Measurements from ENCODE around the gene IVNS1ABP. TPM values are rescaled to one million over a fixed set of nuclear protein-coding genes. Genes with fewer than 3 reads are reported as not detected.
A peak's percentile ranks its signal among the peaks of the same experiment; 100 is the strongest.
"Not testable (repeated sequence)": the region's sequence is repeated elsewhere in the genome, so short reads cannot be mapped to it uniquely, and the experiment has no call there.

IVNS1ABP gene
- total RNA-seq, 4 donors from 2014 or later: 51.7 to 87.8 (median 61.1) TPM

DNA sequence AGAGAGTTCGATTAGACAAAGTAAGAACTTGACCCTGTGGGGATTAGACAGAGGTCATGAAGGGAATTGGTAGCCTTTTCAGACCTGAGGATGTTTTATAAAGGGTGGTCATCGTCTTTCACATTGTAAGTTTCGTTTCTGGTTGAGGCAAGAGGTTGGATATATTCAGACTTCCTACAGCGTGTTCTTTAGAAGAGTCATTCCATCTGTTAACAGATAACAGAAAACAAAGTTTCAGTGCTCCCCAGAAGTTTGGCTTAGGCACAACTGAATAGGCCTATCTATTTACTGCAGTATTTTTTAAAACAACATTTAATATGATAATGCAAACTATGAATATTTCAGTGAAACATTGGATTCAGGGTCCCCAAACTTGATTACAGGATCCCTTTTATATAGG, 17.1 kb upstream of the IVNS1ABP start:
- WGBS, 2 donors: 71 to 78% methylated on average over 4 of the region's 4 CpGs
- H3K4me3 ChIP-seq (replicated peaks in 1 of 3): no peak overlapping the region
- DNase-seq: no peak
- no peak overlapping the region for H3K27ac ChIP-seq
- intact Hi-C loops (cut with DNase I): no loop called here
- TF ChIP-seq POLR2A (IDR thresholded peaks at IDR 0.05): no peak
- TF ChIP-seq, protein P1, sequence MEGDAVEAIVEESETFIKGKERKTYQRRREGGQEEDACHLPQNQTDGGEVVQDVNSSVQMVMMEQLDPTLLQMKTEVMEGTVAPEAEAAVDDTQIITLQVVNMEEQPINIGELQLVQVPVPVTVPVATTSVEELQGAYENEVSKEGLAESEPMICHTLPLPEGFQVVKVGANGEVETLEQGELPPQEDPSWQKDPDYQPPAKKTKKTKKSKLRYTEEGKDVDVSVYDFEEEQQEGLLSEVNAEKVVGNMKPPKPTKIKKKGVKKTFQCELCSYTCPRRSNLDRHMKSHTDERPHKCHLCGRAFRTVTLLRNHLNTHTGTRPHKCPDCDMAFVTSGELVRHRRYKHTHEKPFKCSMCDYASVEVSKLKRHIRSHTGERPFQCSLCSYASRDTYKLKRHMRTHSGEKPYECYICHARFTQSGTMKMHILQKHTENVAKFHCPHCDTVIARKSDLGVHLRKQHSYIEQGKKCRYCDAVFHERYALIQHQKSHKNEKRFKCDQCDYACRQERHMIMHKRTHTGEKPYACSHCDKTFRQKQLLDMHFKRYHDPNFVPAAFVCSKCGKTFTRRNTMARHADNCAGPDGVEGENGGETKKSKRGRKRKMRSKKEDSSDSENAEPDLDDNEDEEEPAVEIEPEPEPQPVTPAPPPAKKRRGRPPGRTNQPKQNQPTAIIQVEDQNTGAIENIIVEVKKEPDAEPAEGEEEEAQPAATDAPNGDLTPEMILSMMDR (IDR thresholded peaks at IDR 0.05): no peak
- H3K27me3 ChIP-seq: no peaks in the 10 kb centered on the region
- H3K9me3 ChIP-seq: no peaks in the 10 kb centered on the region
- no peaks in the 10 kb centered on the region for H3K4me1 ChIP-seq
- no peaks in the 10 kb centered on the region for H3K36me3 ChIP-seq

DNA sequence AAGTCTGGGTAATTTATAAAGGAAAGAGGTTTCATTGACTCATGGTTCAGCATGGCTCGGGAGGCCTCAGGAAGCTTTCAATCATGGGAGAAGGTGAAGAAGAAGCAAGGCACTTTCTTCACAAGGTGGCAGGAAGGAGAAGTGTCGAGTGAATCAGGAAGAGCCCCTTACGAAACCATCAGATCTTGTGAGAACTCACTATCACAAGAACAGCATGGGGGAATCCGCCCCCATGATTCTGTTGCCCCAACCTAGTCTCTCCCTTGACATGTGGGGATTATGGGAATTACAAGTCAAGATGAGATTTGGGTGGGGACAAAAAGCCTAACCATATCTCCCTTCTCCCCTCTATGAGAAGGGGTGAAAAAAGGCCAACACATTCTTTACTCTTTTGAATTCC, 11.2 kb upstream of the IVNS1ABP start:
- no peaks in the 10 kb centered on the region for H3K9me3 ChIP-seq
- no peaks in the 10 kb centered on the region for H3K4me1 ChIP-seq
- WGBS, 2 donors: 90 to 92% methylated on average over 4 of the region's 4 CpGs
- H3K36me3 ChIP-seq: no peaks in the 10 kb centered on the region
- H3K27ac ChIP-seq: no peak overlapping the region
- H3K4me3 ChIP-seq (replicated peaks in 1 of 3): no peak overlapping the region
- intact Hi-C loops (cut with DNase I): no loop called here
- no peaks in the 10 kb centered on the region for H3K27me3 ChIP-seq
- DNase-seq: no peak
- TF ChIP-seq, protein P1 (IDR thresholded peaks at IDR 0.05): no peak
- TF ChIP-seq POLR2A (IDR thresholded peaks at IDR 0.05): no peak

DNA sequence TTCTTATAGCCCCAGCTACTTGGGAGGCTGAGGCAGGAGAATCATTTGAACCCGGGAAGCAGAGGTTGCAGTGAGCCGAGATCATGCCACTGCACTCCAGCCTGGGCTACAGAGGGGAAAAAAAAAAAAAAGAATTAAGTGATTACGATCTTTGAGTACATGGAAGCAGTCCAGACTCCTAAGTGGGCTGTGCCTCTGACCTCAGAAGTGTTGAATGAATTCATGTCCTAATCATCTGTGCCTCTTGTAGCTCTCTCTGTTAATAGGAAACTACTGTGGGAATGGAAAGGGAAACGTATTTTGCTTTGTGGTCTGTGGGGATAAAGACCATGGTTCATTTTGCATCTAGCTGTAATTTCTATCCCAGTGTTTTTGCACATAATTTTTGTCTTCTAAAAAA, 8.4 kb upstream of the IVNS1ABP start:
- no peaks in the 10 kb centered on the region for H3K9me3 ChIP-seq
- H3K36me3 ChIP-seq: no peaks in the 10 kb centered on the region
- no peaks in the 10 kb centered on the region for H3K27me3 ChIP-seq
- WGBS, 2 donors: 32 to 34% methylated on average over 4 of the region's 4 CpGs
- no peak overlapping the region for H3K27ac ChIP-seq
- no peaks in the 10 kb centered on the region for H3K4me1 ChIP-seq
- TF ChIP-seq POLR2A (IDR thresholded peaks at IDR 0.05): no peak
- TF ChIP-seq, protein P1 (IDR thresholded peaks at IDR 0.05): no peak
- H3K4me3 ChIP-seq (replicated peaks in 1 of 3): no peak overlapping the region
- intact Hi-C loops (cut with DNase I): no loop called here
- DNase-seq: peak; percentile 36 to 54

DNA sequence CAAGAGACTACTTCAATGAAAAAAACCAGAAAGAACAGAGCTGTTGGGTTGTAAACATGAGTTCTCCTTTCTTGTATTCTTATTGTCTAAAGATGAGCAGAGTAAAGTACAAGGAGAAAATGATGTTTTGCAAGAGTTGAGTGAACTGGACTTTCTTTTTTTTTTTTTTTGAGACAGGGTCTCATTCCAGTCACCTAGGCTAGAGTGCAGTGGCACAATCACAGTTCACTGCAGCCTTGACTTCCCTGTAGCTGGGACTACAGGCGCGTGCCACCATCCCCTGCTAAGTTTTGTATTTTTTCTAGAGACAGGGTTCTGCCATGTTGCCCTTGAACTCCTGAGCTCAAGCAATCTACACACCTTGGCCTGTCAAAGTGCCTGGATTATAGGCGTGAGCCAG, 7.1 kb upstream of the IVNS1ABP start:
- intact Hi-C loops (cut with DNase I): no loop called here
- DNase-seq: no peak
- WGBS, 2 donors: 97% methylated on average over 3 of the region's 3 CpGs
- no peak overlapping the region for H3K4me3 ChIP-seq (replicated peaks in 1 of 3)
- no peaks in the 10 kb centered on the region for H3K36me3 ChIP-seq
- H3K27ac ChIP-seq: no peak overlapping the region
- H3K4me1 ChIP-seq: no peaks in the 10 kb centered on the region
- H3K27me3 ChIP-seq: no peaks in the 10 kb centered on the region
- H3K9me3 ChIP-seq: no peaks in the 10 kb centered on the region
- TF ChIP-seq POLR2A (IDR thresholded peaks at IDR 0.05): no peak
- TF ChIP-seq, protein P1 (IDR thresholded peaks at IDR 0.05): no peak

DNA sequence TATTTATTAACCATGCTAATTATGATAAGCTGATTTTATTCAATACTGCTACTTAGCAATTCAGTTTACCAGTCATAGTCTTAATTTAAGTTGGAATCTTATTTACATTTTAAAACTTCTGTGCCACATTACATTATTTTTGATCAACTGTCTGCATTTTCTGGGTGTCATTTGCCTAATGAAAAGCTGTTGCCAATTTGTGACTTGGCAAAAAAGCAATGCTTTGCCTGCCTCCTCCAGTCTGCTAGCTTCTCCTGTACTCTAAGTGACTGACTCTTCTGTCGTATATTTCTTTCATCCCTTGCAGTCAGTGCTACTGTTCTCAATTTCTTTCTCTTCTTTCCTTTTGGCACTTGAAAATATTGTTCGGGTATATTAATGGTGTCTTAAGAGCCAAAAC, 5.6 kb upstream of the IVNS1ABP start:
- WGBS, 2 donors: 83 to 87% methylated on average over 2 of the region's 2 CpGs
- no peak for DNase-seq
- H3K4me3 ChIP-seq (replicated peaks in 1 of 3): no peak overlapping the region
- no peaks in the 10 kb centered on the region for H3K9me3 ChIP-seq
- intact Hi-C loops (cut with DNase I): no loop called here
- TF ChIP-seq, protein P1 (IDR thresholded peaks at IDR 0.05): no peak
- TF ChIP-seq POLR2A (IDR thresholded peaks at IDR 0.05): no peak
- peaks cover 7 to 12% of the 10 kb centered on the region in 2 donors for H3K4me1 ChIP-seq
- H3K27me3 ChIP-seq: no peaks in the 10 kb centered on the region
- H3K36me3 ChIP-seq: no peaks in the 10 kb centered on the region
- H3K27ac ChIP-seq: no peak overlapping the region

DNA sequence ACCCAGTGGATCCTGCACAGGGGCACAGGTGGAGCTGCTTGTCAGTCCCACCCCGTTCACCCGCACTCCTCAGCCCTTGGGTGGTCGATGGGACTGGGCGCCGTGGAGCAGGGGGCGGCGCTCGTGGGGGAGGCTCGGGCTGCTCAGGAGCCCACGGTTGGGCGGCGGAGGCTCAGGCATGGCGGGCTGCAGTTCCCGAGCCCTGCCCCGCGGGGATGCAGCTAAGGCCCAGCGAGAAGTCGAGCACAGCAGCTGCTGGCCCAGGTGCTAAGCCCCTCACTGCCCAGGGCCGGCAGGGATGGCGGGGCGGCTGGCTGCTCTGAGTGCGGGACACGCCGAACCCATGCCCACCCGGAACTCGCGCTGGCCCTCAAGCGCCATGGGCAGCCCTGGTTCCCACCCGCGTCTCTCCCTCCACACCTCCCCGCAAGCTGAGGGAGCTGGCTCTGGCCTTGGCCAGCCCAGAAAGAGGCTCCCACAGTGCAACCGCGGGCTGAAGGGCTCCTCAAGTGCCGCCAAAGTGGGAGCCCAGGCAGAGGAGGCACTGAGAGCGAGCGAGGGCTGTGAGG, 4.7 kb upstream of the IVNS1ABP start:
- H3K9me3 ChIP-seq; H3K27ac ChIP-seq; H3K27me3 ChIP-seq; H3K36me3 ChIP-seq; DNase-seq; H3K4me3 ChIP-seq (replicated peaks in 1 of 3); intact Hi-C loops (cut with DNase I): not testable (repeated sequence)
- peaks cover 7 to 12% of the 10 kb centered on the region in 2 donors for H3K4me1 ChIP-seq
- WGBS, 2 donors: 93 to 98% methylated on average over 10 to 11 of the region's 36 CpGs

DNA sequence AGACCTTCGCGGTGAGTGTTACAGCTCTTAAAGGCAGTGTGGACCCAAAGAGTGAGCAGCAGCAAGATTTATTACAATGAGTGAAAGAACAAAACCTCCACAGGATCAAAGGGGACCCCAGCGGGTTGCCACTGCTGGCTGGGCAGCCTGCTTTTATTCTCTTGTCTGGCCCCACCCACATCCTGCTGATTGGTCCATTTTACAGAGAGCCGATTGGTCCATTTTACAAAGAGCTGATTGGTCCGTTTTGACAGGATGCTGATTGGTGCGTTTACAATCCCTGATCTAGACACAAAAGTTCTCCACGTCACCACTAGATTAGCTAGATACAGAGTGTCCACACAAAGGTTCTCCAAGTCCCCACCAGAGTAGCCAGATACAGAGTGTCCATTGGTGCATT, 4.1 kb upstream of the IVNS1ABP start:
- H3K9me3 ChIP-seq; DNase-seq; H3K27ac ChIP-seq; H3K27me3 ChIP-seq; intact Hi-C loops (cut with DNase I); H3K36me3 ChIP-seq; H3K4me3 ChIP-seq (replicated peaks in 1 of 3): not testable (repeated sequence)
- WGBS, 2 donors: 97 to 99% methylated on average over 7 of the region's 7 CpGs
- peaks cover 7 to 12% of the 10 kb centered on the region in 2 donors for H3K4me1 ChIP-seq
